Right renal pelvis (tissue), 4 donors: ENCODE data around the gene MGAT5B. TPM values are rescaled to one million over a fixed set of nuclear protein-coding genes. Genes with fewer than 3 reads are reported as not detected.
A peak's percentile ranks its signal among the peaks of the same experiment; 100 is the strongest.
"Not testable (repeated sequence)": the region's sequence is repeated elsewhere in the genome, so short reads cannot be mapped to it uniquely, and the experiment has no call there.

Experiments used
- DNase-seq, 4 donors: peaks; one replicate each; pipeline ENCODE4 v3.0.0-alpha.2; 2013; ENCODE audit warnings: low read depth in 4 of 4, low spot score in 3 of 4, missing footprints in 1 of 4
- polyA plus RNA-seq, 4 donors: library from polyadenylated mRNA; unstranded; fragments of 120-200 nt; gene quantifications; one replicate each; pipeline ENCODE4 v1.2.1, GENCODE V29; 2013; ENCODE audit not compliant: insufficient read length in 4 of 4

Gene MGAT5B
- polyA plus RNA-seq, 4 donors: 1.4 to 2.4 (median 1.6) TPM

GRCh38 chr17:76968707-76969597, 100.7 kb downstream of the MGAT5B start:
- DNase-seq: peak; percentile 57 to 63 (median 60)

DNA sequence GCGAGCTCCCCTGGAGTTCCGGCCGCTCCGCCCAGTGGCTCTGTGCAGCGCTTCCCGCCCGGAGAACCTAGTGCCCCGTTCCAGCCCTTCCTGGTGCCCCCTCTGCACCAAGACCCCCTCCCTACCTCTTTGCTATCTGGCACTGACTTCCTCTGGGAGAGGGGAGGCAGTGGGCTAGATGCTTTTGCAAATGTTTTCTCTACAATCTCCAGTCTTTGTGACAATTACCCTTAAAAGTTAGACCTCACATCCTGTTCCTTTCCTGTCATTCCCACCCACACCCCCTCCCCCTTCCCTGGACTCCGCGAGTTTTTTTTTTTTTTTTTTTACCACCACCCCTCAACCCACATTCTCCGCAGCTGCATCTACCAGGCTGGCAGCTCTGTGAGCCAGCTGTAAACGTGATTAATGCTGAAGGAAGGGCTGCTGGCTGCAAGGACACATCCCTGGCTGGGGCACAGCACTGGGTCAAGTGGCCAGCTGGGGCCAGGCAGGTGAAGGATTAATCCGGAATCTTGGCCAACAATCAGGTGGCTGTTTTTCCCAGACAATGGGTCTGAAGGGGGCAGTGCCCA, 101.5 kb downstream of the MGAT5B start:
- peak in 1 of 4 donors; percentile 61 for DNase-seq

DNA sequence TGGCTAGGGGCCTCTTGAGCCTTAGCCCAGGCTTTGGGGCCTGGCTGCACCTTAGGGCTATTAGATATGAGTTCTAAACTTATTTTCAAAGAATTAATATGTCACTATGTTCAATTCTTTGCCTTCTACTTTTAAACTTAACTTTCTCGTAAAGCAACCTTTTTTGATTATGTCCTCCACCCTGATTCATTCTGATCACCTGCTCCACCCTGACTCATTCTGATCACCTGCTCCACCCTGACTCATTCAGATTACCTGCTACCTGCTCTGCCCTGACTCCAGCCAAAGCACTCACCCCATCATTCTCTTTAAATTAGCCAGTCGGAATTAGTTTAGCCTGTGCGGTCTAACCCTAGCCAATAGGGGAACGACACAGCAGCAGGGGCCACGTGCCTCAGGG, 102.0 kb downstream of the MGAT5B start:
- not testable (repeated sequence) for DNase-seq

- no peak for DNase-seq
These were observed 103.9 kb downstream of the MGAT5B start for GRCh38 chr17:76972046-76972641.

- no peak for DNase-seq
These were observed 104.8 kb downstream of the MGAT5B start for GRCh38 chr17:76973040-76973439.

GRCh38 chr17:76974721-76975120, 106.5 kb downstream of the MGAT5B start:
- DNase-seq: no peak

DNA sequence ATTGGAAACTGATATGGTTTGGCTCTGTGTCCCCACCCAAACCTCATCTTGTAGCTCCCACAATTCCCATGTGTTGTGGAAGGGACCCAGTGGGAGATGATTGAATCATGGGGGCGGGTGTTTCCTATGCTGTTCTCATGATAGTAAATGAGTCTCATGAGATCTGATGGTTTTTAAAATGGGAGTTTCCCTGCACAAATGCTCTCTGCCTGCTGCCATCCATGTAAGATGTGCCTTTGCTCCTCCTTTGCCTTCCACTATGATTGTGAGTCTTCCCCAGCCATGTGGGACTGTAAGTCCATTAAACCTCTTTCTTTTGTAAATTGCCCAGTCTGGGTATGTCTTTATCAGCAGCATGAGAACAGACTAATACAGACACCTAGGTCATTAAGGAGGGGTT, 109.8 kb downstream of the MGAT5B start:
- DNase-seq: not testable (repeated sequence)

GRCh38 chr17:76981545-76982295, 113.5 kb downstream of the MGAT5B start:
- DNase-seq: no peak

DNA sequence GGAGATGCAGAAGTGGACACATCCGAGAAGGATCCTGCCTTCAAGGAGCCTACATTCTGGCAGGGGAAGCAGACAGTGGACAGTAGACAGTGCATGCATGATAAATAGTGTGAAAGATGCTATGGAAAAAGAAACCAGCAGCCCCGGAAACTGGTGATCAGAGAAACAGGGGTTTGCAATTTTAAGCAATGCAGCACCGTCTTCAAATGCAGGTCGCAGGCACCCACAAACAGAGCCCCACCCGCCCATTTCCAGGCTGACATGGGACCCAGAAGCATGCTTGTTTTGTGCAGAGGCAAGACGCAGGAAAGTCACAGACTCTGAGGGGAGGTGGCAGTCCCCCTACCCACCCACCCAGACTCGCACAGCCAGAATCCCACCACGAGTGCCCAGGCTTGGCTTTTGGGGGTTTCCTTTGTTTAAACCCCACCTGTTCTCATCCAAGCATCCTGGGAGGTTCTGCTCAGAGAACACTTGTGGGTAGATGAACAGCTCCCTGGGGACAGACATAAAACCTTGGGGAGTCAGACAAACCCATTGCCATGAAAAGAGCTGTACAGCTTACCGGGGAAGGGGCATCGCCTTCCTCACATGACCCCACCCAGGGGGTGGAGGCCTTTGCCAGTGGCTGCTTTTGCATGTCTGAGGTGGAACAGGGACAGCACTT, 114.3 kb downstream of the MGAT5B start:
- DNase-seq: no peak

- no peak for DNase-seq
These were observed 115.0 kb downstream of the MGAT5B start for GRCh38 chr17:76983075-76983775.

GRCh38 chr17:76986365-76986764, 118.2 kb downstream of the MGAT5B start:
- no peak for DNase-seq

DNA sequence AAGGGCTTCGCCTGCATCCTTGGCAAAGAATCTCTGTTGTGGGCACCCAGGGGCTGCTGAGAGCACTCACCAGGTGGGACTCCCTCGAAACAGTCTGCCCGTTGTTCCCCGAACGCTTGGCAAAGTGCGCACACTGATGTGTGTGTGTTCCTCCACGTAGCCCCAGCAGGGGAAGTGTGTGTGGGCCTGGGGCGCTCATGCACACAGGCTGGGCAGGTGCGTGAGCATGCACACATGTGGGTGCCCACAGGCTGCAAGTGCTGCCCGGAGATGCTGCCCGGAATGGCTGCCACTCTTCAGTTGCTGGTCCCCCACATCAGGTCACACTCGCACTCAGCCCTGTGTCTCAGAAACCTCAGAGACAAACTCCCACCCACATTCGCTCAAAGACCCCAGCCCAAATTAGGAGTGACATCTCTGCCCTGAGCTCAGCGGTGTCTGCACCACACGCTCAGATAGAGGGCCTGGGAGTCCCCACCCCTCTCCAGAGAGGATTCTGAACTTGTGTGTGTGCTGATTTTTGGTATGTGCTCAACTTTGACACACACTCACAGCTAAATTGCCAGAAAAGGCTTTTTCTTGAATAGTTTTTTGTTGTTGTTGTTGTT, 119.4 kb downstream of the MGAT5B start:
- no peak for DNase-seq

GRCh38 chr17:76988796-76989195, 120.6 kb downstream of the MGAT5B start:
- no peak for DNase-seq

DNA sequence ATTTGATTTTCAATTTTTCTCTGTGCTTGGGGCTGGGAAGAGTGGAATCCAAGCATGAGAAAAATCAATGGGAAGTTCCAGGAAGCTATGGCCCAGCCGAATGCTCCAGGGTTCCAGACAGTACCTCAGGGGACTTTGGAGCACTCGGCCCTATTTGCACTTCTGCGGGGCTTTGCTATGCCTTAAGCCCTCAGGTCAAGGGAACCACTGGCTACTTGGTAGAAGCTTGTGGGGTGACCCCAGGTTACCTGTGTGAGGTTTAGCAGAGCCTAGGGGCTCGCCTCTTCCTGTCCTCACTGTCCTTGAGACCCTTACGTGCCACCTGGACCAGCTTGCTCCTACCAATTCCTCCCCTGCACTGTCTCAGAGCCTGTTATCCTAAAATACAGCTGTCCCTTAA, 121.3 kb downstream of the MGAT5B start:
- no peak for DNase-seq

- no peak for DNase-seq
These were observed 124.7 kb downstream of the MGAT5B start for GRCh38 chr17:76992891-76993290.

DNA sequence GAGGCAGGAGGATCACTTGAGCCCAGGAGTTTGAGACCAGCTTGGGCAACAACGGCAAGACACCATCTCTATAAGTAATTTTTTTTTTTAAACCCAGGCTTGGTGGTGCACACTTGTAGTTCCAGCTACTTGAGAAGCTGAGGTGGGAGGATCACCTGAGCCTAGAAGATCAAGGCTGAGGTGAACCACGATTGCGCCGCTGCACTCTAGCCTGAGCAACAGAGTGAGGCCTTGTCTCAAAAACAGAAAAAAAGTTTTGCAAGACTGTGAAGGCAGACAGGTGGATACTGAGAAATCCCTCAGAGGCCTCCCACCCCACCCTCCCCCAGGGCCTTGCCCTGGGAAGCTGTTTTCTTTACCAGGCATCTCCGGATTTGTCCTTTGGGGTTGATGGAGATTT, 125.4 kb downstream of the MGAT5B start:
- DNase-seq: no peak

GRCh38 chr17:76994237-76994637, 126.0 kb downstream of the MGAT5B start:
- no peak for DNase-seq

DNA sequence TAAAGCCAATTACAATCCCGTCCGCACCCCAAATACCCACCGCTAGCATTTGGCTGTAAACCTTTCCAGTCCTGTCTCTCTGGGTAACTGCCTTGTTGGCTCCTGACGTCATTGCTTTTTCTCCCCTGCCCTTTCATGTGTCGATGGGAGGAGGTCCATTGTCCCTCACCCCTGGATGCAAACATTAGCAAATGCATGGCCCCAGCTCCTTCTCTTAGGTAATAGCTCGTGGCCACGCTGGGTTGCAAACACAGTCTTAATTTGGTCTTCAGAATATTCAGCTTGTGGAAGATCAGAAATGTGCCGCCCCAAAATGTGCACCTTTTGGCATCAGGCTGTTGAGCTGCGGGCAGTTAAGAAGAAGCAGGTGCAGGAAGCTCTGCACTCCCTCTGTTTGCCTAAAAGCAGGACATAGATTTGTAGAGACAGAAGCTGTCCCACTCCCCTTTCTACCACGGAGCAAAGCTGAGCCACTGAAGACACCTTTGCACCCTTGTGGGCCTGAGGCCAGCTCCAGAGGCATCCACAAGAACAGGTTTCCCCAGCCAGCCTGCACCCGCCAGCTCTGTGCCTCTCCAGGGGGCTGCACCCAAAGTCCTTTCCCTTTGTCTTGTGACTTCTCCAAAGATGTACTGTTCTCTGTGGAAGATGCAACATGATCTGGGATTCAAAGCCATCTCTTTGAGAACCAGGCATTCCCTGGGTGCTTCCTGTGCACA, 127.3 kb downstream of the MGAT5B start:
- no peak for DNase-seq
